ENCODE measurements around the gene ISG20.

- no peak for TF ChIP-seq CTCF (conservative IDR thresholded peaks at IDR 0.05; ENCODE audit: low read length)
- TF ChIP-seq EZH2phosphoT487 (IDR thresholded peaks at IDR 0.05; ENCODE audit: borderline replicate concordance) = no peak
Observed at GRCh38 chr15:88623061-88623460, 15.8 kb upstream of the ISG20 start.

Data from Loucy (cell line).